ENCODE data around the gene GAB2.

The GAB2 gene

DNA sequence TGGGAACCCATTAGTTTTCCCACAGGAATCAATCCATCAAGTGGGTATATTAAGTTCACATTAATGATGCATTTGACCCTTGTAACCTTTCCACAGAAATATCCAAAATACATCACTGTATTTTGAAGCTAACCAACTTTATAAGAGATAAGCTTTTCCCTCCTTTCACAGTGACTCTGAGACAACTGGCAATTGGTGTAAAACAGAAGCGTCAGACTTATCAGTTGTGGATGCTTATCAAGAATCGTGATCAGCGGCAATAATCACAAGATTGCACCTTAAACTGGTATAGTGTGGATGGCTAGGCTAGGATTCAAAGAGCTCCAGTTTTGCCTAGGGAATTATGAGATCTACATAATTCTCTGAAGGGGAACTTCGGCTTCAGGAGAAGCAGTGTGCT is 155.8 kb downstream of the GAB2 start:
- Histone ChIP-seq H3K27me3 (replicated peaks; ENCODE audit: control insufficient read depth, insufficient read depth, low read length) (no peaks in the 10 kb centered on the region), H3K36me3 (ENCODE audit: control insufficient read depth, insufficient read depth, low read length) (no peaks in the 10 kb centered on the region), H3K4me3 (replicated peaks; ENCODE audit: low read depth, low read length) (no peak overlapping the region)
- TF ChIP-seq CTCF (IDR thresholded peaks at IDR 0.05; ENCODE audit: insufficient read depth, low read length, poor library complexity, severe bottlenecking): no peak
- DNase-seq (ENCODE audit: extremely low read depth, insufficient read length): no peak

- Histone ChIP-seq H3K27me3 (replicated peaks; ENCODE audit: control insufficient read depth, insufficient read depth, low read length) (no peaks in the 10 kb centered on the region), H3K4me3 (replicated peaks; ENCODE audit: low read depth, low read length) (no peak overlapping the region), H3K36me3 (ENCODE audit: control insufficient read depth, insufficient read depth, low read length) (no peaks in the 10 kb centered on the region)
- DNase-seq (ENCODE audit: extremely low read depth, insufficient read length): no peak
- TF ChIP-seq CTCF (IDR thresholded peaks at IDR 0.05; ENCODE audit: insufficient read depth, low read length, poor library complexity, severe bottlenecking): no peak
Measured at GRCh38 chr11:78261367-78261766, 156.3 kb downstream of the GAB2 start.

DNA sequence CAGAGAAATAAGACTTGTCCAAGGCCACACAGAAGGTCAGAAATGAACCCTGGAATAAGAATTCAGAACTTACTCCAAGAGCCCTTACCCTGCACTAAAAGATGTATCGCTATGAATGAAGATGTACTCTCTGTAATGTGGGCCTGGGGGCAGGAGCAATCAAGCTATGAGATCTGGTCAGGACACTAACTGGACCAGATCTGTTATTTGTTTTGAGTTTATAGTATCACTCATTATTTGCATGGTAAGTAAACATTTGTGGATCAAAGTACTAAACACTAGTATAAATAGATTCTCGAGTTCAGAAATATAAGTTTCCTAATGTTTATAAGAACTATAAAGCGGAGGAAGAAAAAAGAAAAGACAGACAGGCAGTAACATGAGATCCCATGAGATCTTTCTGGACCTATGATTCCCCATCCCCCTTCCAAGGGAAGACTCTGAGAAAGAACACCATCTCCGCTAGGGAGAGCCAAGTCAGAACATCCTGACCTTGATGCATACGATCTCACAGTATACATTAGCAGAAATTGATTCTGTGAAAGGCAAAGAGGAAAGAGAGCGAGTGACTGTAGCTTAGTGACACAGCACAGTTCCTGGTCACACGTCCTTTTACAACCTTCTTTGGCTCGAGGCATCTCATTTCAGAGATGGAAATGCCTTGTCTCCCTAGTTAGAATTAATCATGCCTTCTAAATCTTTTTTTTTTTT is 157.7 kb downstream of the GAB2 start:
- no peak for DNase-seq (ENCODE audit: extremely low read depth, insufficient read length)
- TF ChIP-seq CTCF (IDR thresholded peaks at IDR 0.05; ENCODE audit: insufficient read depth, low read length, poor library complexity, severe bottlenecking): no peak
- Histone ChIP-seq H3K36me3 (ENCODE audit: control insufficient read depth, insufficient read depth, low read length) (no peaks in the 10 kb centered on the region), H3K27me3 (replicated peaks; ENCODE audit: control insufficient read depth, insufficient read depth, low read length) (no peaks in the 10 kb centered on the region), H3K4me3 (replicated peaks; ENCODE audit: low read depth, low read length) (no peak overlapping the region)

DNA sequence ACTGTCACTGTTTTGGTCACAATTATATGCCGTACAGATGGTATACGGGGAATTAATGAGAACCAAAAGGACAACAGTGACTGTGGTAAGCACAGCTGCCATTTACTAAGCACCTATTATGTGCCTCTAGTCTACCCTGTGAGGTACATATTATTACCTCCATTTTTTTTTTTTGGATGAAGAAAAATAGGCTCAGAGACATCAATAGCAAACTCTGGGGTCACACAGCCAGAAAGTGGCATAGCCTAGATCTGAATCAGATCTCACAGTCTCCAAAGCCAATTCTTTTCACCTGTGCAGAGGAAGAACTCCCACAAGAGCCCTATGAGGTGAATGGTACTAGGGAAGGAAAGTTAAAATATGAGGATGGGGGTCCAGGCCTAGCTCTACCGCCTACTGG is 160.0 kb downstream of the GAB2 start:
- Histone ChIP-seq H3K27me3 (replicated peaks; ENCODE audit: control insufficient read depth, insufficient read depth, low read length) (no peaks in the 10 kb centered on the region), H3K4me3 (replicated peaks; ENCODE audit: low read depth, low read length) (no peak overlapping the region), H3K36me3 (ENCODE audit: control insufficient read depth, insufficient read depth, low read length) (no peaks in the 10 kb centered on the region)
- DNase-seq (ENCODE audit: extremely low read depth, insufficient read length): no peak
- TF ChIP-seq CTCF (IDR thresholded peaks at IDR 0.05; ENCODE audit: insufficient read depth, low read length, poor library complexity, severe bottlenecking): no peak

DNA sequence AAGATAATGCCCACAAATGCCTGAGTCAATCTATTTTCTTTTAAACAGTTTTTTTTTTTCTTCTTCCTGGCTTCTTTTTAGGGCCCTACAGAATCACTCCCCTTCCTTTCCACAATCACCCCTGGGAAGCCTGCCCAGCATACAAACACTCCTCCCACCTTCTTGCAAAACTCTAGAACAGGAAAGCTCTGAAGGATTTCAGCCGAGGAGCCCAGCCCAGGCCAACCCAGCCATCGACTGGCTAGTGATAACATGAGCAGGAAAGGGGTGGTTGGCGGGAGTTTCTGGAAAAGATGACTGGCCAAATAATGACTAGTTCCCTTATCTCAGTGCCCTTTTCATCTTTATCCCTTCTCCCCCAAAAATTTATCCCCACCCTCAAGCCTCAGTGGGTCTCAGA is 160.7 kb downstream of the GAB2 start:
- Histone ChIP-seq H3K27me3 (replicated peaks; ENCODE audit: control insufficient read depth, insufficient read depth, low read length) (no peaks in the 10 kb centered on the region), H3K36me3 (ENCODE audit: control insufficient read depth, insufficient read depth, low read length) (no peaks in the 10 kb centered on the region), H3K4me3 (replicated peaks; ENCODE audit: low read depth, low read length) (no peak overlapping the region)
- TF ChIP-seq CTCF (IDR thresholded peaks at IDR 0.05; ENCODE audit: insufficient read depth, low read length, poor library complexity, severe bottlenecking): no peak
- DNase-seq (ENCODE audit: extremely low read depth, insufficient read length): no peak

- Histone ChIP-seq H3K27me3 (replicated peaks; ENCODE audit: control insufficient read depth, insufficient read depth, low read length) (no peaks in the 10 kb centered on the region), H3K36me3 (ENCODE audit: control insufficient read depth, insufficient read depth, low read length) (no peaks in the 10 kb centered on the region), H3K4me3 (replicated peaks; ENCODE audit: low read depth, low read length) (no peak overlapping the region)
- TF ChIP-seq CTCF (IDR thresholded peaks at IDR 0.05; ENCODE audit: insufficient read depth, low read length, poor library complexity, severe bottlenecking): no peak
- no peak for DNase-seq (ENCODE audit: extremely low read depth, insufficient read length)
Measured at GRCh38 chr11:78255919-78256318, 161.7 kb downstream of the GAB2 start.
